Sigmoid colon (tissue), 4 donors: ENCODE measurements around the gene HBS1L.

Experiments
- EP300 ChIP-seq, 4 donors: sonication (generic); formaldehyde crosslinking; IDR thresholded peaks; one replicate each; pipeline ENCODE4 v1.6.1; 2017; ENCODE audit warnings: antibody characterized with exemption in 4 of 4
- POLR2A ChIP-seq, 2 donors: fragments of 450-650 bp; IDR thresholded peaks; one replicate each; pipeline ENCODE4 v1.6.1; 2016; ENCODE audit warnings: antibody characterized with exemption in 2 of 2, mild to moderate bottlenecking in 2 of 2, moderate library complexity in 2 of 2
- TF ChIP-seq, protein P1 (sequence below), 4 experiments: fragments of 450-650 bp in 3 of 4; fragments of 200-600 bp in 1 of 4; IDR thresholded peaks; one replicate each; pipeline ENCODE4 v1.5.1; 2016 to 2019; ENCODE audit warnings: antibody characterized with exemption in 4 of 4, mild to moderate bottlenecking in 3 of 4, moderate library complexity in 2 of 4

GRCh38 chr6:134932098-134932497, 122.5 kb downstream of the HBS1L start:
- TF ChIP-seq EP300 (IDR thresholded peaks at IDR 0.05) (no peak), POLR2A (IDR thresholded peaks at IDR 0.05) (no peak)
- TF ChIP-seq, protein P1, sequence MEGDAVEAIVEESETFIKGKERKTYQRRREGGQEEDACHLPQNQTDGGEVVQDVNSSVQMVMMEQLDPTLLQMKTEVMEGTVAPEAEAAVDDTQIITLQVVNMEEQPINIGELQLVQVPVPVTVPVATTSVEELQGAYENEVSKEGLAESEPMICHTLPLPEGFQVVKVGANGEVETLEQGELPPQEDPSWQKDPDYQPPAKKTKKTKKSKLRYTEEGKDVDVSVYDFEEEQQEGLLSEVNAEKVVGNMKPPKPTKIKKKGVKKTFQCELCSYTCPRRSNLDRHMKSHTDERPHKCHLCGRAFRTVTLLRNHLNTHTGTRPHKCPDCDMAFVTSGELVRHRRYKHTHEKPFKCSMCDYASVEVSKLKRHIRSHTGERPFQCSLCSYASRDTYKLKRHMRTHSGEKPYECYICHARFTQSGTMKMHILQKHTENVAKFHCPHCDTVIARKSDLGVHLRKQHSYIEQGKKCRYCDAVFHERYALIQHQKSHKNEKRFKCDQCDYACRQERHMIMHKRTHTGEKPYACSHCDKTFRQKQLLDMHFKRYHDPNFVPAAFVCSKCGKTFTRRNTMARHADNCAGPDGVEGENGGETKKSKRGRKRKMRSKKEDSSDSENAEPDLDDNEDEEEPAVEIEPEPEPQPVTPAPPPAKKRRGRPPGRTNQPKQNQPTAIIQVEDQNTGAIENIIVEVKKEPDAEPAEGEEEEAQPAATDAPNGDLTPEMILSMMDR (IDR thresholded peaks at IDR 0.05) = no peak
